Mucosa of gallbladder (tissue), 1 donor: ENCODE data around the gene LRTM2. TPM values are rescaled to one million over a fixed set of nuclear protein-coding genes. Genes with fewer than 3 reads are reported as not detected.

Experiments
- DNase-seq: peaks from one replicate; pipeline ENCODE4 v3.0.0-alpha.2; 2020; ENCODE audit warnings: low spot score
- total RNA-seq: library from RNA; stranded (reverse); gene quantifications from one replicate; pipeline ENCODE4 v1.2.1, GENCODE V29; 2021
- donor health status: DM: no; HTN: no; CAD: no.

The LRTM2 gene
- total RNA-seq, 1 donor from 2014 or later = not detected

- DNase-seq = no peak
Measured at GRCh38 chr12:1842183-1842904, 22.0 kb downstream of the LRTM2 start.

- no peak for DNase-seq
Measured at GRCh38 chr12:1842905-1843640, 22.7 kb downstream of the LRTM2 start.

- no peak for DNase-seq
Measured at GRCh38 chr12:1843641-1844005, 23.3 kb downstream of the LRTM2 start.

- DNase-seq = no peak
Measured at GRCh38 chr12:1844223-1844622, 23.9 kb downstream of the LRTM2 start.

- no peak for DNase-seq
Measured at GRCh38 chr12:1844661-1845409, 24.5 kb downstream of the LRTM2 start.

GRCh38 chr12:1845427-1845826 lies 25.1 kb downstream of the LRTM2 start:
- no peak for DNase-seq

GRCh38 chr12:1845886-1846285 lies 25.5 kb downstream of the LRTM2 start:
- DNase-seq = no peak

- no peak for DNase-seq
Measured at GRCh38 chr12:1846421-1847405, 26.3 kb downstream of the LRTM2 start.

GRCh38 chr12:1847411-1847810 lies 27.0 kb downstream of the LRTM2 start:
- no peak for DNase-seq

- no peak for DNase-seq
Measured at GRCh38 chr12:1848146-1848545, 27.8 kb downstream of the LRTM2 start.

GRCh38 chr12:1848745-1849144 lies 28.4 kb downstream of the LRTM2 start:
- no peak for DNase-seq

GRCh38 chr12:1851151-1851701 lies 30.9 kb downstream of the LRTM2 start:
- no peak for DNase-seq

- DNase-seq = no peak
Measured at GRCh38 chr12:1852076-1852475, 31.7 kb downstream of the LRTM2 start.

GRCh38 chr12:1853716-1854115 lies 33.4 kb downstream of the LRTM2 start:
- DNase-seq = no peak

GRCh38 chr12:1855241-1855640 lies 34.9 kb downstream of the LRTM2 start:
- DNase-seq = no peak

- DNase-seq = no peak
Measured at GRCh38 chr12:1857086-1857485, 36.7 kb downstream of the LRTM2 start.

GRCh38 chr12:1857821-1858220 lies 37.5 kb downstream of the LRTM2 start:
- no peak for DNase-seq

- DNase-seq = no peak
Measured at GRCh38 chr12:1858456-1858855, 38.1 kb downstream of the LRTM2 start.

- no peak for DNase-seq
Measured at GRCh38 chr12:1859643-1860042, 39.3 kb downstream of the LRTM2 start.

- no peak for DNase-seq
Measured at GRCh38 chr12:1862973-1863372, 42.6 kb downstream of the LRTM2 start.

GRCh38 chr12:1863823-1864222 lies 43.5 kb downstream of the LRTM2 start:
- no peak for DNase-seq
